ENCODE measurements around the gene CAPN14.
"Not testable (repeated sequence)": the region's sequence is repeated elsewhere in the genome, so short reads cannot be mapped to it uniquely, and the experiment has no call there.

Gene CAPN14

GRCh38 chr2:31192851-31193392 lies 24.4 kb downstream of the CAPN14 start:
- DNase-seq = no peak

- DNase-seq = no peak
Measured at GRCh38 chr2:31192396-31192795, 24.9 kb downstream of the CAPN14 start.

- no peak for DNase-seq
Measured at GRCh38 chr2:31191931-31192330, 25.4 kb downstream of the CAPN14 start.

GRCh38 chr2:31190188-31190587 lies 27.1 kb downstream of the CAPN14 start:
- DNase-seq = no peak

- no peak for DNase-seq
Measured at GRCh38 chr2:31189141-31189540, 28.2 kb downstream of the CAPN14 start.

GRCh38 chr2:31188131-31188530 lies 29.2 kb downstream of the CAPN14 start:
- DNase-seq = no peak

- DNase-seq = no peak
Measured at GRCh38 chr2:31187166-31187565, 30.1 kb downstream of the CAPN14 start.

- not testable (repeated sequence) for DNase-seq
Measured at GRCh38 chr2:31183973-31184372, 33.3 kb downstream of the CAPN14 start.

GRCh38 chr2:31176742-31177141 lies 40.6 kb downstream of the CAPN14 start:
- DNase-seq = no peak

- DNase-seq = no peak
Measured at GRCh38 chr2:31171142-31171541, 46.2 kb downstream of the CAPN14 start.

GRCh38 chr2:31170071-31170698 lies 47.1 kb downstream of the CAPN14 start:
- peak; percentile 46 for DNase-seq

GRCh38 chr2:31168291-31168690 lies 49.0 kb downstream of the CAPN14 start:
- no peak for DNase-seq

GRCh38 chr2:31166925-31167324 lies 50.4 kb downstream of the CAPN14 start:
- no peak for DNase-seq

GRCh38 chr2:31163011-31163539 lies 54.2 kb downstream of the CAPN14 start:
- no peak for DNase-seq

- no peak for DNase-seq
Measured at GRCh38 chr2:31161637-31162036, 55.7 kb downstream of the CAPN14 start.

GRCh38 chr2:31151501-31151900 lies 65.8 kb downstream of the CAPN14 start:
- DNase-seq = no peak

- no peak for DNase-seq
Measured at GRCh38 chr2:31150120-31150670, 67.1 kb downstream of the CAPN14 start.

GRCh38 chr2:31148514-31148913 lies 68.8 kb downstream of the CAPN14 start:
- no peak for DNase-seq

- no peak for DNase-seq
Measured at GRCh38 chr2:31147645-31148044, 69.7 kb downstream of the CAPN14 start.

GRCh38 chr2:31142110-31142509 lies 75.2 kb downstream of the CAPN14 start:
- no peak for DNase-seq

GRCh38 chr2:31141443-31142085 lies 75.8 kb downstream of the CAPN14 start:
- no peak for DNase-seq

GRCh38 chr2:31140151-31140550 lies 77.2 kb downstream of the CAPN14 start:
- no peak for DNase-seq

- no peak for DNase-seq
Measured at GRCh38 chr2:31139671-31140070, 77.6 kb downstream of the CAPN14 start.
